Kidney epithelial cell (primary cell): ENCODE results near the gene GRIN2C. TPM values are rescaled to one million over a fixed set of nuclear protein-coding genes. Genes with fewer than 3 reads are reported as not detected.

Experiments
- DNase-seq: peaks from one replicate; pipeline ENCODE4 v3.0.0-alpha.2; 2010; ENCODE audit warnings: low read depth
- H3K27me3 ChIP-seq: 2 replicates; pipeline ENCODE4 v1.6.0; 2011; ENCODE audit warnings: low read length; ENCODE audit not compliant: control insufficient read depth, insufficient read depth
- H3K36me3 ChIP-seq: 2 replicates; pipeline ENCODE4 v1.5.1; 2011; ENCODE audit warnings: low read length; ENCODE audit not compliant: control insufficient read depth, insufficient read depth
- H3K4me3 ChIP-seq: 2 replicates; pipeline ENCODE4 v1.5.1; 2011; ENCODE audit warnings: low read depth, mild to moderate bottlenecking, control low read depth, low read length
- total RNA-seq: library from RNA; depleted of rRNA; stranded (reverse); fragments of >200 nt; gene quantifications from 2 replicates; pipeline ENCODE4 v1.2.3, GENCODE V29; 2015
- TF ChIP-seq, protein P1 (sequence below): IDR thresholded peaks from 2 replicates; pipeline ENCODE4 v1.5.1; 2011; ENCODE audit warnings: mild to moderate bottlenecking, moderate library complexity, low read length, control low read depth, inconsistent platforms; ENCODE audit not compliant: insufficient read depth, poor library complexity, severe bottlenecking

GRIN2C gene
- total RNA-seq, 1 donor from 2014 or later: not detected

DNA sequence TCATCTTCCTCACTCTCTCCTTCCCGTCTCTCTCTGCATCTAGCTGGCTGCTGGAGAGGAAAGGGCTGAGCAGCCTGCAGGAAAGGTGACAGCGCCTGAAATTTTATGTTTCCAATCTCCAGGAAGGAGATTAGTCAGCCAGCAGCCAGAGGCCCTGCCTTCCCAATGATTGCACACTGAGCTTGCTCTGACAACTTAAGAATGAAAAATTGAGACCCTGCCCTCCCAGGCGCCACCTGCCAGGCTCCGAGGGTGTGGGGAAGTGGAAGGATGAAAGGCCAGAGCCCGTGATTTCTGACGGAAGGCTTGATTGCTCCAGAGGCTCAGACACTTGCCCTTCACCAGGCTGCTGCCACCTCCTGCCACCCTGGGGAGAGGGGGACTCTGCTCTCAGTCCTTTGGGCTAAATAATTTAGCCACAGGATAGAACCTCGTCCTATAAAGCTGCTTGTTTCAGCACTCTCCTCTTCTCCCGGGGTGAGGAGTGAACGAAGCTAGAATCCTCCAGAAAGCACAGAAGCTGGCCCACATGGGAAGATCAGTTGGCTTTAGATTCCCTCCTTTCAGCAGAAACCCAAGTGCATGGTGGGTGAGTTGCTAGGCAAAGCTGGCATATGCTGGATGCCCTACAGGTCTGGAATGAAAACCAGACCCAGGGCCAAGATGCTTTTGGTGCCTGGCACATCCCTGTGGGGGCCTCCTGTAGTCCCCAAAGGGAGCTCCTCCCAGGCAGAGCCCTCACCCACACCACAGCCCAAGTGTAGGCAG, 33.5 kb downstream of the GRIN2C start:
- TF ChIP-seq, protein P1, sequence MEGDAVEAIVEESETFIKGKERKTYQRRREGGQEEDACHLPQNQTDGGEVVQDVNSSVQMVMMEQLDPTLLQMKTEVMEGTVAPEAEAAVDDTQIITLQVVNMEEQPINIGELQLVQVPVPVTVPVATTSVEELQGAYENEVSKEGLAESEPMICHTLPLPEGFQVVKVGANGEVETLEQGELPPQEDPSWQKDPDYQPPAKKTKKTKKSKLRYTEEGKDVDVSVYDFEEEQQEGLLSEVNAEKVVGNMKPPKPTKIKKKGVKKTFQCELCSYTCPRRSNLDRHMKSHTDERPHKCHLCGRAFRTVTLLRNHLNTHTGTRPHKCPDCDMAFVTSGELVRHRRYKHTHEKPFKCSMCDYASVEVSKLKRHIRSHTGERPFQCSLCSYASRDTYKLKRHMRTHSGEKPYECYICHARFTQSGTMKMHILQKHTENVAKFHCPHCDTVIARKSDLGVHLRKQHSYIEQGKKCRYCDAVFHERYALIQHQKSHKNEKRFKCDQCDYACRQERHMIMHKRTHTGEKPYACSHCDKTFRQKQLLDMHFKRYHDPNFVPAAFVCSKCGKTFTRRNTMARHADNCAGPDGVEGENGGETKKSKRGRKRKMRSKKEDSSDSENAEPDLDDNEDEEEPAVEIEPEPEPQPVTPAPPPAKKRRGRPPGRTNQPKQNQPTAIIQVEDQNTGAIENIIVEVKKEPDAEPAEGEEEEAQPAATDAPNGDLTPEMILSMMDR: no peak
- no peaks in the 10 kb centered on the region for H3K36me3 ChIP-seq
- H3K4me3 ChIP-seq: no peak overlapping the region
- no peaks in the 10 kb centered on the region for H3K27me3 ChIP-seq
- DNase-seq: no peak

DNA sequence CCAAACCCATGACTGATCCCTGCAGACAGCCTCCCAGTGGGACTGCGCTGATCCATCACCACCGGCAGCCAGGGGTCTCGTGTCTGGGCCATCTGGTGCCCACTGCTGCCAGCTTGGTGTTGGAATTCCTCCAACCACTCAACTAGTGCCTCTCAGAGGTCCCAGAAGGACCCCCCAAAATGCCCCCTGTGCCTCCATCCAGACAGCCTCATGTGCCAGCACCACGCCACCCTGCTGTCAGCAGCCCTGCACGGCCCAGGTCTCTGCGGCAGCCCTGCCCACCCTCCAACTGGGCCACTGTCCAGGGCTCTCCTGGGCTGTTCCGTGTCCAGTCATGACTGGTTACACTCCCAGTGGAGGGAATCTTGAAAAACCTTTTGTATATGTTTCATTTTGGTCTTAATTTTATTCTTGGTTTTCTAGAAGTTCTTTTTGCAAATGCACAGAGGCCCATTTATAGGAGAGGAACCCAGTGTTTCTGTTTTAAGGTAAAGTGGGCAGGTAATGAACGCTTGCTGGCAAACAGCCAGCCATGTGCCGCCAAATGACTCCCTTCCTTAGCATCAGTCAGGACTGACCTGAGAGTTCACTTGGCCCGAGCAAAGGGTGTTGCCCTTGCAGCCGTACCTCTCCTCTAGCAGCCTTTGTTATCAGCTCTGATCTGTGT, 34.6 kb downstream of the GRIN2C start:
- H3K4me3 ChIP-seq: no peak overlapping the region
- no peak for DNase-seq
- H3K36me3 ChIP-seq: no peaks in the 10 kb centered on the region
- no peaks in the 10 kb centered on the region for H3K27me3 ChIP-seq
- TF ChIP-seq, protein P1: no peak

DNA sequence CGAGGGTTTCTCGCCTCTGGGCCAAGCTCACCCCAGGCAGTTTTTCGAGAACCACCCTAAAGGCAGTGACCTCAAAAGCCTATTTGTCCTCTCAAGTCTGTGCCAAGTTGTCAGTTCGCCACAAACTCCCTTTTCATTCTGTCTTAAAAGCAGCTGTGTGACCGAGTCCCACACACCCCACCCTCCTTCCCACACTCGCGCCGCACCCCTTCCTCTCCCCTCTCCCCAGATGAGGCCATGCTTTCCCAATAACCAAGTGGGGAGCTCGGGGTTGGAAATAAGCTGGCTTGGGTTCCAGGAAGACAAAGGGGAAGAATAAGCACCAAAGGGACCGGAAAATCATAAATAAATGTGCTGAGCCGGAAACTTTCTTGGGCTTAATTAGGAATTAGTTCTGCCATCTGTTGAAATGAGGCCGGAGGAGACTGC, 36.7 kb downstream of the GRIN2C start:
- no peak overlapping the region for H3K4me3 ChIP-seq
- H3K27me3 ChIP-seq: no peaks in the 10 kb centered on the region
- TF ChIP-seq, protein P1: no peak
- no peaks in the 10 kb centered on the region for H3K36me3 ChIP-seq
- DNase-seq: no peak

DNA sequence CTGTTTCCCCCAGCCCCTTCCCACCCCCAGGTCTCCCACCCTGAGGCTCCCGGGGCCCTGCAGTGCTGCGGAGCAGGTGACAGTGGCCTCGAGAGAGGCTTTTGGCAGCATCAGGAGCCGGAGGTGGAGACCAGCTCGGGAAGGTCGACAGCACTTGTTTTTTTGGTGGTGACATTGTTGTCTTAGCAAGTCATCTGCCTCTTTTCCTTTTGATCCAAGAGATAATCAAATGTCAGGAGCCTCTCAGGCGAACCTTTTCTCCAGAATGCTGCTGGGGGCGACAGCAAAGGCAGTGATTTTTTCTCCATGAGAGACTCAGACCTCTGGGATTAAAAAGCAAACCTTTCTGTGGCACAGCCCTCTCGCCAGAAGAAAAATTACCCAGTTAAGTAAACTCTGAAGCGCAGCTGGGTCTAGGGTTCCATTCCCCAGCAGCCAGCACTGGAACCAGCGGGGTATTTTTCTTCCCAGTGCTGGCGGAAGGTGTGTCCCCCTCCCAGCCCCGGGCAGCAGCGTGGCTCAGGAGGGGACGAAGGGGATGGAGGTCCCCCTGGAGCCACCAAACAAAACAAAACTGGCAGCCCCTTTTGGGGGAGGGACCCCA, 37.2 kb downstream of the GRIN2C start:
- H3K36me3 ChIP-seq: no peaks in the 10 kb centered on the region
- TF ChIP-seq, protein P1: no peak
- H3K4me3 ChIP-seq: no peak overlapping the region
- DNase-seq: no peak
- H3K27me3 ChIP-seq: no peaks in the 10 kb centered on the region

DNA sequence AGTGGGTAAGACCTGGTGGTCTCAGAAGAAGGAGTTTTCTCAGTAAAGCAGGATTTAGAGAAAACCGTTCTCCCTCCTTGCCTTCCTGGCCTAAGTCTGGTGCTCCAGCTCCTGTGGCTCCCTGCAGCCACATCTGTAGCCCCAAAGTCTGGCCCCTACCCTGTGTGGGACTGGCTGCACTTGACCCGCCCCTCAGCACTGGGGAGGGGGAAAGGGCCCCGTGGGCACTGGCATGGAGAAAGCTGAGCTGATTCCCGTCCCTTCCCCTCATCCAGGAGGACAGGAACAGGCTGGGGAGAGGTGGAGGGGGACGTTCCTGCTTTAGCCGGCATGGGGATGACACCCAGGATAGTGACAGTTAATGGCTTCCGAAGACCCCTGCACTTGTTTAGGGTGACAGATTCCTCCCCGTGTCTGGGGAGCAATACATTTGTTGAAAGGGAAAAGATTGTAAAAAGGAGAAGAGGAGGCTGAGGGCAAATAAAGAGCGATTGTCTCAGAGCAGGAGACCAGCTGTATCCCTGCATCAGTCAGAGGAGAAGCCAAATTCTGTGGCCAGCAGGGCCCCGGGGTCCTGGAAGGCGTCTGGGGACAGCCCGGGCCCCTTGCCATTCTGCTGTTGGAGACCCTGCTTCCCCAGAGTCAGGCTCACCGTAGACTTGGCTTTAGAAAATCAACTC, 37.9 kb downstream of the GRIN2C start:
- DNase-seq: no peak
- no peaks in the 10 kb centered on the region for H3K27me3 ChIP-seq
- H3K4me3 ChIP-seq: no peak overlapping the region
- no peaks in the 10 kb centered on the region for H3K36me3 ChIP-seq
- TF ChIP-seq, protein P1: no peak
